SK-N-MC (cell line): Measurements from ENCODE around the gene NUPR1.
"Not testable (repeated sequence)": the region's sequence is repeated elsewhere in the genome, so short reads cannot be mapped to it uniquely, and the experiment has no call there.

Experiments
- DNase-seq: peaks from one replicate; pipeline ENCODE4 v3.0.0-alpha.2; 2011; ENCODE audit warnings: low read depth, low spot score
- H3K27ac ChIP-seq: fragments of 200-600 bp; sonication (generic); 2 replicates; pipeline ENCODE4 v1.5.1; 2016; ENCODE audit warnings: mixed run types
- H3K36me3 ChIP-seq: fragments of 200-600 bp; sonication (generic); 2 replicates; pipeline ENCODE4 v1.6.1; 2017; ENCODE audit warnings: antibody characterized with exemption, low read length, mixed read lengths; ENCODE audit not compliant: insufficient read depth
- H3K4me3 ChIP-seq: fragments of 200-600 bp; sonication (generic); 2 replicates; pipeline ENCODE4 v1.5.1; 2016
- H3K9ac ChIP-seq: fragments of 200-600 bp; sonication (generic); 2 replicates; pipeline ENCODE4 v1.8.0; 2017; ENCODE audit warnings: mixed run types, mixed read lengths; ENCODE audit not compliant: insufficient read length
- H3K9me3 ChIP-seq: fragments of 200-600 bp; sonication (generic); 2 replicates; pipeline ENCODE4 v1.6.1; 2017; ENCODE audit warnings: low read depth, mild to moderate bottlenecking, antibody characterized with exemption, low read length, moderate library complexity, mixed read lengths
- EZH2 ChIP-seq: fragments of 200-600 bp; sonication (generic); IDR thresholded peaks from one replicate; pipeline ENCODE4 v1.6.1; 2017; ENCODE audit warnings: antibody characterized with exemption
- FOXP2 ChIP-seq: optimal IDR thresholded peaks from 2 replicates; pipeline ENCODE3; 2011; ENCODE audit warnings: mild to moderate bottlenecking, moderate library complexity; ENCODE audit not compliant: insufficient read depth; ENCODE audit errors: extremely low read length, control extremely low read depth
- POLR2AphosphoS5 ChIP-seq: IDR thresholded peaks from 2 replicates; pipeline ENCODE4 v1.6.1; 2012; ENCODE audit warnings: mild to moderate bottlenecking, low read depth, low read length, borderline replicate concordance

The NUPR1 gene

DNA sequence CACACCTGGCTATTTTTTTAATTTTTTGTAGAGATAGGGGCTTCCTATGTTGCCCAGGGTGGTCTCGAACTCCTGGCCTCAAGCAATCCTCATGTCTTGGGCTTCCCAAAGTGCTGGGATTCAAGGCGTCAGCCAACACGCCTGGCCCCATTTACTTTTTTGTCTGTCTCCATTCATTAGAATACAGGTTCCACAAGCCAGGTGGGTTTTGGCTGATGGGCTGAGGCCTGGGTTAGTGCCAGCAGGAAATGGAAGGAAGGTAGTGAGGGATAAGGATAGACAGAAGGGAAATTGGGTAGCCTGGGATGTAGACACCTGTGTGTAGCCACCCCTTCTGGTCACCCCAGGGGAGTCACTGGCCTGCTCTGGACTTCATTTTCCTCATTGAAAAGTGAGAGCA lies 27.7 kb downstream of the NUPR1 start:
- Histone ChIP-seq H3K4me3 (no peak overlapping the region), H3K9me3 (no peaks in the 10 kb centered on the region), H3K36me3 (no peaks in the 10 kb centered on the region), H3K27ac (no peak overlapping the region), H3K9ac (no peak overlapping the region)
- TF ChIP-seq FOXP2 (no peak), EZH2 (no peak), POLR2AphosphoS5 (no peak)
- DNase-seq: no peak

DNA sequence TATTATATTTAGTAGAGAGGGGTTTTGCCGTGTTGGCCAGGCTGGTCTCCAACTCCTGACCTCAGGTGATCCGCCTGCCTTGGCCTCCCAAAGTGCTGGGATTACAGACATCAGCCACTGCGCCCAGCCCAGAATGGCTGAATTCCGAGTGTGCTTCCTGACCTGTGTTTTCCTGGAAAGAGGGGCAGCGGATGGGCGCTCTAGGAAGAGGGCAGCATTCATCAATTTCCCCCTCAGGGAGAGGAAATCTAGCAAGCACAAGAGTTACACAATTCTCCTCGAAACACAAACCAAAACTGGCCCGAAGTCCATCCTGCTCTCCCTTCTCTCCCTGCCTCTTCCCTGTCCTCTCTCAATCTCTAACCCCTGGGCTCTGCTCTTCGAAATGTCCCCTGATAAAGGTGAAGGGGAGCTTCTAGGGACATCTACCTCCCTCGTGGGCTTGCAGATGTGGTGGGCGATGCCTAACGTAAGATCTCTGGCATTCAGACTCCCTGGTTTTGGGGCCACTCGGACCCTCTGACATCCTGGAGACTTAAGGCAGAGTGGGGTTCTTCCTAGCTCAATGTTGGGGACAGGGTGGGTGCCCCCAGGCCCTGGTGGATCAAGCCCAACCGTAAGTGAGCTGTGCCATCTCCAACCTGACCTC lies 33.2 kb downstream of the NUPR1 start:
- no peak overlapping the region for H3K27ac ChIP-seq
- TF ChIP-seq EZH2 (no peak), POLR2AphosphoS5 (no peak), FOXP2 (no peak)
- no peak overlapping the region for H3K9ac ChIP-seq
- H3K4me3 ChIP-seq: no peak overlapping the region
- H3K9me3 ChIP-seq: no peaks in the 10 kb centered on the region
- DNase-seq: no peak
- H3K36me3 ChIP-seq: no peaks in the 10 kb centered on the region

DNA sequence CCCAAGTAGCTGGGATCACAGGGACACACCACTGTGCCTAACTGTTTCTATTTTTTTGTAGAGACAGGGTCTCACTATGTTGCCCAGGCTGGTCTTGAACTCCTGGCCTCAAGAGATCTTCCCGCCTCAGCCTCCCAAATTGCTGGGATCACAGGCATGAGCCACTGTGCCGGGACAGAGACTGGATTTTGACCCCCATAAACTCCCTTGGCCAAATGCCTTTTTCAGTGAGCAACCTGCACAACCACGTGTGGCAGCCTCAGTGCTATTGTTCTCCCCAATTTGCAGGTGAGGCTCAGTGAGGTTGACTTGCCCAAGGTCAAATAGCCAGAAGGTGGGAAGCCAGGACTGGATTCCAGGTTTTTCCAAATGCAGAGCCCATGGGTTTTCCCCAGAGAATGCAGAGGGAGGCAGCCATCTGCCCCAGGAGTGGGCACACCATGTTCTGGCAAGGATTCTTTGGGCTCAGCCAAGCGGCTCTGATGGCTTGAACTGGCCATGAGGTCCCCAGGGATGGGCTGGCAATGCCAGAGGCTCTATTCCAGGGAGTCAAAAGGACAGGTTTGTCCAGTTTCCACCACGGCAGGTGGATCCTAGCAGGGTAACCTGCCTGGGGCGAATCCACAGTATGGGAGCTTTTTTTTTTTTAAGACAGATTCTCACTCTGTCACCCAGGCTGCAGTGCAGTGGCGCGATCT lies 33.9 kb downstream of the NUPR1 start:
- Histone ChIP-seq H3K27ac (no peak overlapping the region), H3K9me3 (no peaks in the 10 kb centered on the region), H3K36me3 (no peaks in the 10 kb centered on the region), H3K4me3 (no peak overlapping the region), H3K9ac (no peak overlapping the region)
- no peak for DNase-seq
- TF ChIP-seq POLR2AphosphoS5: no peak
- no peak for TF ChIP-seq FOXP2
- no peak for TF ChIP-seq EZH2

DNA sequence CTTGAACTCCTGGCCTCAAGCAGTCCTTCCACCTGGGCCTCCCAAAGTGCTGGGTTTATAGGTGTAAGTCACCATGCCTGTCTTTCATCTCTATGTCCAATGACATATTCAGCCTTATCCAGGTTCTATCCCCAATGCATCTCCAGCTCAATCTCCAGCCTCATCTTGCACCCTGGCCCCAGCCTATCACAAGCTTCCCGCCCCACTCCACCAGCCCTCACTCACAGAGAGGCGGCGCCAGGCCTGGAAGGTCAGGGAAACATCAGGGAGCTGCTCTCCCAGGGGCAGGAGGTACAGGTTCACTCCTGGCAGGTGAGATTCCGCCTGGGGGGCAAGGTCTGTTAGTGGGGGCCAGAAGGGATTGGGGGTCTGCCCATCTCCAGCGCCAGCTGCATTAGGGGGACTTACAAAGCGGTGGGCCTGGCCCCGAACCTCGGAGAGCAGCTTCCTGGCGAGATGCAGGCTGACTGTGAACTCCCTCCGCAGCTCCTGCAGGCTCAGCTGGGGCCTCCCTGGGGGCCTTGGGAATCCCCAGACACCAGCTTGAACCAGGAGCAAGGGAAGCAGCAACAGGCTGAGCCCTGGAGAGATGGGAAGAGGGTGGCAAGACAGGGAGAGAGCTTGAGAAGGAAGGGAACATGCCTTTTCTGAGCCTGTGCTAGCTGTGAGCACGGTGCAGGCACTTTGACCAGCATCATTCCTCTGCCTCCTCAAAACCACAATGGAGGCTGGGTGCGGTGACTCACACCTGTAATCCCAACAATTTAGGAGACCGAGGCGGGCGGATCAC lies 35.1 kb downstream of the NUPR1 start:
- no peak for TF ChIP-seq POLR2AphosphoS5
- no peak for TF ChIP-seq EZH2
- no peak for TF ChIP-seq FOXP2
- Histone ChIP-seq H3K36me3 (no peaks in the 10 kb centered on the region), H3K4me3 (no peak overlapping the region), H3K9ac (no peak overlapping the region), H3K27ac (no peak overlapping the region), H3K9me3 (no peaks in the 10 kb centered on the region)
- no peak for DNase-seq

DNA sequence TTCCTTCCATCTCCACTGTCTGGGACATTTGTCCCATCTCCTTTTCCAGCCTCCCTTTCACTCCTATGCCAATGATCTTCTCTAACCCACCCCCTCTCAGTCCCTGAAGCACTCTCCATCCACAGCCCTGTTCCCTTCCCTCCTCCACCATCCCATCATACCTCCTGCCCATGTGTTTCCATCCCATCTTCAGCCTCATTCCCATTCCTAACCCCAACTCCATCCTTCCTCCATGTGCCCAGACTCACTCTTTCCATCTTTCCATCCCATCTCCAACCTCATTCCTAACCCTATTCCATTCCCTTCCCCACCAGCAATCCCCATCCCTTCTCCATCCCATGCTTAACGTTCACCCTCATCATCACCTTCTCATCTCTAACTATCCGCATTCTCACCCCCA lies 36.5 kb downstream of the NUPR1 start:
- TF ChIP-seq POLR2AphosphoS5 (no peak), FOXP2 (no peak), EZH2 (no peak)
- no peaks in the 10 kb centered on the region for H3K36me3 ChIP-seq
- H3K27ac ChIP-seq: no peak overlapping the region
- H3K4me3 ChIP-seq: no peak overlapping the region
- no peaks in the 10 kb centered on the region for H3K9me3 ChIP-seq
- no peak overlapping the region for H3K9ac ChIP-seq
- no peak for DNase-seq

DNA sequence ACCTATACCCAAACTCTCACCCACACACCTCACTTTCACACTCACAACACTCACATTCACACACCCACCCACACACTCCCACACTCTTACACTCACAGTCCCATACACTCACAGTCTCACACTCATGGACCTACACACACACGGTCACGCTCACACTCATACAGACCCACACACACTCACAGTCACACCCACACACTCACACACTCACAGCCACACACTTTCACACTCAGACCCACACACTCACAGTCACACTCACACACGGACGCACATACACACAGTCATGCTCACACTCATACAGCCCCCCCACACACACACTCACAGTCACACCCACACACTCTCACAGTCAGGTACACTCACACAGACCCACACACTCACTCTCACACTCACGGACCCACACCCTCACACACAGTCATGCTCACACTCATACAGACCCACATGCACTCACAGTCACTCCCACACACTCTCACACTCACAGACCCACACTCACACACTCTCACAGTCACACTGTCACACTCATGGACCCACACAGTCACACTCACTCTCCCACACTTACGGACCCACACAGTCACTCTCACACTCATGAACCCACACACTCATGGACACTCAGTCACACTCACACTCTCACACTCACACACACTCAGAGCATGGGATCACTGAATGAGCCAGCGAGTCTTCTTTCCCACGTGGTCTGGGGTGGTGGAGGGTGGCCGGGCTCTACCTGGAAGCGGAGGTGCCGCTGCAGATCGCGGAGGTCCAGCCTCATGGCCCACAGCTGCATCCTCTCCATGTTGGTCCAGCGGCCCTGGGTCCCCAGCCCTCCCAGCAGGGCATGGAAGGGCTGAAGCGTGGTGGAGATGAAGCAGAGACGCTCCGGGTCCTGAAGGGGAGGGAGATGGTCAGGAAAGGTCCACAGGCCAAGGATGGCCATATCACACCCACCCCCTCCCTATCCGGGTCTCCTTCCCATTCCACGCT lies 37.2 kb downstream of the NUPR1 start:
- no peak for TF ChIP-seq FOXP2
- no peak for TF ChIP-seq EZH2
- TF ChIP-seq POLR2AphosphoS5: no peak
- H3K4me3 ChIP-seq: no peak overlapping the region
- DNase-seq: no peak
- no peaks in the 10 kb centered on the region for H3K9me3 ChIP-seq
- H3K9ac ChIP-seq: no peak overlapping the region
- no peak overlapping the region for H3K27ac ChIP-seq
- no peaks in the 10 kb centered on the region for H3K36me3 ChIP-seq

DNA sequence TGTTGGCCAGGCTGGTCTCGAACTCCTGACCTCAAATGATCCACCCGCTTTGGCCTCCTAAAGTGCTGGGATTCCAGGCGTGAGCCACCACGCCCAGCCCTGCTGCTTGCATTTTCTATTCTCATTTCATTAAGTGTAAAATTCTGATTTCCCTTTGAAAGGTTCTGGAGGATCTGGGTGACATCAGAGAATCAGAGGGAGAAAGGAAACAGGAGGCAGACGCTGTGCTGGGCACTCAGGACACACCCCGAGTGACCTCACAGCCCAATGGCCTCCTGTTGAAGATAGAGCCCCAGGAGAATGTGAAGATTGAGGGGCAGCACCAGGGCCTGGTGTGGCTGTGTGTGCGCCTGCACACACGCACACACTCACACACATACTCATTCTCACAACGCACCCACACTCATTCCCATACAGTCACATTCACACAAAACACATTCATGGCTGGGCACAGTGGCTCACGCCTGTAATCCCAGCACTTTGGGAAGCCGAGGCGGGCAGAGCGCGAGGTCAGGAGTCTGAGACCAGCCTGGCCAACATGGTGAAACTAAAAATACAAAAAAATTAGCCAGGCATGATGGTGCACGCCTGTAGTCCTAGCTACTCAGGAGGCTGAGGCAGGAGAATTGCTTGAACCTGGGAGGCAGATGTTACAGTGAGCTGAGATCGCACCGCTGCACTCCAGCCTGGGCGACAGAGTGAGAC lies 38.1 kb downstream of the NUPR1 start:
- DNase-seq, H3K27ac ChIP-seq, H3K4me3 ChIP-seq, H3K9ac ChIP-seq, H3K36me3 ChIP-seq, H3K9me3 ChIP-seq: not testable (repeated sequence)
